NB4 (cell line): ENCODE results near the gene PSMD2.

Experiments used
- MYC ChIP-seq: IDR thresholded peaks from 2 replicates; pipeline ENCODE4 v1.6.1; 2011; ENCODE audit warnings: low read depth, low read length
- POLR2A ChIP-seq: IDR thresholded peaks from 2 replicates; pipeline ENCODE4 v1.6.1; 2011; ENCODE audit warnings: mild to moderate bottlenecking; ENCODE audit not compliant: insufficient read length; ENCODE audit errors: extremely low read depth
- TF ChIP-seq, protein P1 (sequence below): IDR thresholded peaks from one replicate; pipeline ENCODE4 v1.5.1; 2012; ENCODE audit warnings: low read depth, low read length
- TF ChIP-seq, protein P2 (sequence below): IDR thresholded peaks from 2 replicates; pipeline ENCODE4 v1.6.1; 2011; ENCODE audit warnings: low read depth, low read length

GRCh38 chr3:184348057-184348382 lies 49.0 kb downstream of the PSMD2 start:
- TF ChIP-seq, protein P1, sequence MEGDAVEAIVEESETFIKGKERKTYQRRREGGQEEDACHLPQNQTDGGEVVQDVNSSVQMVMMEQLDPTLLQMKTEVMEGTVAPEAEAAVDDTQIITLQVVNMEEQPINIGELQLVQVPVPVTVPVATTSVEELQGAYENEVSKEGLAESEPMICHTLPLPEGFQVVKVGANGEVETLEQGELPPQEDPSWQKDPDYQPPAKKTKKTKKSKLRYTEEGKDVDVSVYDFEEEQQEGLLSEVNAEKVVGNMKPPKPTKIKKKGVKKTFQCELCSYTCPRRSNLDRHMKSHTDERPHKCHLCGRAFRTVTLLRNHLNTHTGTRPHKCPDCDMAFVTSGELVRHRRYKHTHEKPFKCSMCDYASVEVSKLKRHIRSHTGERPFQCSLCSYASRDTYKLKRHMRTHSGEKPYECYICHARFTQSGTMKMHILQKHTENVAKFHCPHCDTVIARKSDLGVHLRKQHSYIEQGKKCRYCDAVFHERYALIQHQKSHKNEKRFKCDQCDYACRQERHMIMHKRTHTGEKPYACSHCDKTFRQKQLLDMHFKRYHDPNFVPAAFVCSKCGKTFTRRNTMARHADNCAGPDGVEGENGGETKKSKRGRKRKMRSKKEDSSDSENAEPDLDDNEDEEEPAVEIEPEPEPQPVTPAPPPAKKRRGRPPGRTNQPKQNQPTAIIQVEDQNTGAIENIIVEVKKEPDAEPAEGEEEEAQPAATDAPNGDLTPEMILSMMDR = no peak
- TF ChIP-seq POLR2A = no peak
- TF ChIP-seq MYC = no peak
- TF ChIP-seq, protein P2, sequence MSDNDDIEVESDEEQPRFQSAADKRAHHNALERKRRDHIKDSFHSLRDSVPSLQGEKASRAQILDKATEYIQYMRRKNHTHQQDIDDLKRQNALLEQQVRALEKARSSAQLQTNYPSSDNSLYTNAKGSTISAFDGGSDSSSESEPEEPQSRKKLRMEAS = no peak
